Measurements from ENCODE around the gene GPX5. TPM values are rescaled to one million over a fixed set of nuclear protein-coding genes. Genes with fewer than 3 reads are reported as not detected.
"Not testable (repeated sequence)": the region's sequence is repeated elsewhere in the genome, so short reads cannot be mapped to it uniquely, and the experiment has no call there.

Gene GPX5
- total RNA-seq, 2 donors from 2014 or later, result not detected

DNA sequence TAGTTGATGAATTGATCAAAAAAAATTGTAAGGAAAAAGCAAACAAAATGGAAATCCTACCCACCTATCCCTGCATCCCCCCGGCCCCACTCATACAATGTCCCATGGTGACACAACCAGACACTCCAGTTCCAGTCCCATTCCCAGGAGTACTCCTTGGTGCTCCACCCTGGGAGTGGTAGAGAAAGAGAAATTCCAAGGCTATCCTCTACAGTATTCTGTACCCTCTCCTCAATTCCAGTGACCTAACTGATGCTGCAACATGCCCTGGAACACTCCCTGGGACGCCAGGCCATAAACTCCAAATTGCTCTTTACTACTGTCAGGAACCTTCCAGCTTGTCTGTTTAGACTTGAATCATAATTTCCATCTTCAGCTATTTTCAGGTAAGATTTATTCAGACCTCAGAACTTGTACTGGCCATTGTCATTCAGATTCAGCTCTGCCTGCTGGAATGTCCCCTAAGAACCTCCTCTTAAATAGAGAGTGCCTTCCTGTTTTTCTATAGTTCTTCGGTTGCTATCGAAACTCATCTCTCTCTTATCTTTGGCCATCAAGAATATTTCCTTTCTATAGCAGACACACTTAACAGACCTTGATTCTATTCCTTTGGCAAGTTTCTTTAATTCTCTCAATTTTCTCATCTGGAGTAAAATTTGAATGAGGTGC lies 18.7 kb upstream of the GPX5 start:
- no peaks in the 10 kb centered on the region for H3K4me1 ChIP-seq
- TF ChIP-seq CTCF (IDR thresholded peaks at IDR 0.05), result no peak
- no peaks in the 10 kb centered on the region for H3K27me3 ChIP-seq
- H3K4me3 ChIP-seq, result no peak overlapping the region
- no peaks in the 10 kb centered on the region for H3K9me3 ChIP-seq
- no peak for DNase-seq (ENCODE audit: low spot score)
- no peaks in the 10 kb centered on the region for H3K36me3 ChIP-seq
- H3K27ac ChIP-seq, result no peak overlapping the region

- no peak overlapping the region for H3K27ac ChIP-seq
- no peaks in the 10 kb centered on the region for H3K4me1 ChIP-seq
- no peaks in the 10 kb centered on the region for H3K36me3 ChIP-seq
- no peak for DNase-seq (ENCODE audit: low spot score)
- no peaks in the 10 kb centered on the region for H3K9me3 ChIP-seq
- no peaks in the 10 kb centered on the region for H3K27me3 ChIP-seq
- no peak overlapping the region for H3K4me3 ChIP-seq
- no peak for TF ChIP-seq CTCF (IDR thresholded peaks at IDR 0.05)
Observed at GRCh38 chr6:28511628-28512300, 13.9 kb upstream of the GPX5 start.

DNA sequence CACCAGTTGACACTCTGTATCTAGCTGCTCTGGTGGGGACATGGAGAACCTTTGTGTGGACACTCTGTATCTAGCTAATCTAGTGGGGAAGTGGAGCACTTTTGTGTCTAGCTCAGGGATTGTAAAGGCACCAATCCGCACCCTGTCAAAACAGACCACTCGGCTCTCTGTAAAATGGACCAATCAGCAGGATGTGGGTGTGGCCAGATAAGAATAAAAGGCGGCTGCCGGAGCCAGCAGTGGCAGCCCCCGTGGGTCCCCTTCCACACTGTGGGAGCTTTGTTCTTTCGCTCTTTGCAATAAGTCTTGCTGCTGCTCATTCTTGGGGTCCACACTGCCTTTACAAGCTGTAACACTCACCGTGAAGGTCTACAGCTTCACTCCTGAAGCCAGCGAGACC lies 13.3 kb upstream of the GPX5 start:
- H3K4me1 ChIP-seq; H3K27ac ChIP-seq; H3K27me3 ChIP-seq; H3K9me3 ChIP-seq; H3K4me3 ChIP-seq; H3K36me3 ChIP-seq; DNase-seq (ENCODE audit: low spot score): not testable (repeated sequence)

GRCh38 chr6:28515676-28516075 lies 10.0 kb upstream of the GPX5 start, which contains the start of gene GPX6:
Gene GPX6 (minus strand): TSS chr6:28515793. CDS start chr6:28515743, 50 bp downstream.
- no peaks in the 10 kb centered on the region for H3K27me3 ChIP-seq
- H3K4me3 ChIP-seq, result no peak within 1 kb of the TSS
- no peak for DNase-seq (ENCODE audit: low spot score)
- no peak within 1 kb of the TSS for H3K27ac ChIP-seq
- TF ChIP-seq CTCF (IDR thresholded peaks at IDR 0.05), result no peak
- no peaks in the 10 kb centered on the region for H3K9me3 ChIP-seq
- H3K36me3 ChIP-seq, result no peaks in the 10 kb centered on the region
- H3K4me1 ChIP-seq, result no peaks in the 10 kb centered on the region

DNA sequence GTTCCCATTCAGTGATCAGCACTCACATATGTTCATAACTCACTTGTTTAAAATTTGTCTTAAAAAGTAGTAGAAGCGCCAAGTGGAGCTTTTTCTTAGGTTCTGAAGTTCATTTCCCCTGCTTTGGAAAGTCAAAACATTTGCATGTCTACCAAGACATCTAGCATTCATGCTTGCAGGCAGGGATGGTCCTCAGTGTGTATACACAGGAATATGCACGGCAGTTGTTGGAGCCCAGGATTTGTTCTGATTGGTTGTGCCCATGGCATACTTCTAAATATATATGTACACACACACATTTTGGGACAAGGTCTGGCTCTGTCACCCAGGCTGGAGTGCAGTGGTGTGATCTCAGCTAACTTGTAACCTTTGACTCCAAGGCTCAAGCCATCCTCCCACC lies 7.7 kb upstream of the GPX5 start:
- Histone ChIP-seq H3K4me3 (no peak overlapping the region), H3K9me3 (no peaks in the 10 kb centered on the region), H3K36me3 (no peaks in the 10 kb centered on the region), H3K4me1 (no peaks in the 10 kb centered on the region), H3K27ac (no peak overlapping the region), H3K27me3 (no peaks in the 10 kb centered on the region)
- TF ChIP-seq CTCF (IDR thresholded peaks at IDR 0.05), result no peak
- DNase-seq (ENCODE audit: low spot score), result no peak

GRCh38 chr6:28522594-28523240 lies 3.0 kb upstream of the GPX5 start:
- no peak overlapping the region for H3K27ac ChIP-seq

More at GRCh38 chr6:28522594-28523240, 3.0 kb upstream of the GPX5 start:
- no peaks in the 10 kb centered on the region for H3K36me3 ChIP-seq
- DNase-seq (ENCODE audit: low spot score), result no peak
- no peak overlapping the region for H3K4me3 ChIP-seq
- H3K9me3 ChIP-seq, result no peaks in the 10 kb centered on the region
- no peak for TF ChIP-seq CTCF (IDR thresholded peaks at IDR 0.05)
- H3K4me1 ChIP-seq, result no peaks in the 10 kb centered on the region
- no peaks in the 10 kb centered on the region for H3K27me3 ChIP-seq
